Adrenal gland (tissue), 5 donors: ENCODE measurements around the gene RAB26.

Experiments used
- POLR2A ChIP-seq, 2 donors: fragments of 450-650 bp; IDR thresholded peaks; one replicate each; pipeline ENCODE4 v1.6.1; 2017; ENCODE audit warnings: antibody characterized with exemption in 2 of 2, mild to moderate bottlenecking in 2 of 2, moderate library complexity in 1 of 2
- TF ChIP-seq, protein P1 (sequence below), 6 experiments: fragments of 450-650 bp in 4 of 6; fragments of 200-600 bp in 2 of 6; sonication (generic) in 1 of 6; IDR thresholded peaks; 1 replicate in 5 of 6; 2 replicates in 1 of 6; pipeline versions ENCODE4 v1.5.1 to v1.8.0; 2016 to 2021; ENCODE audit warnings: antibody characterized with exemption in 6 of 6, mild to moderate bottlenecking in 2 of 6, moderate library complexity in 1 of 6
- donor health status: DM: no; HTN: no; CAD: no.

GRCh38 chr16:2149630-2150417, 1.4 kb downstream of the RAB26 start:
- no peak for TF ChIP-seq POLR2A (IDR thresholded peaks at IDR 0.05)
- TF ChIP-seq, protein P1, sequence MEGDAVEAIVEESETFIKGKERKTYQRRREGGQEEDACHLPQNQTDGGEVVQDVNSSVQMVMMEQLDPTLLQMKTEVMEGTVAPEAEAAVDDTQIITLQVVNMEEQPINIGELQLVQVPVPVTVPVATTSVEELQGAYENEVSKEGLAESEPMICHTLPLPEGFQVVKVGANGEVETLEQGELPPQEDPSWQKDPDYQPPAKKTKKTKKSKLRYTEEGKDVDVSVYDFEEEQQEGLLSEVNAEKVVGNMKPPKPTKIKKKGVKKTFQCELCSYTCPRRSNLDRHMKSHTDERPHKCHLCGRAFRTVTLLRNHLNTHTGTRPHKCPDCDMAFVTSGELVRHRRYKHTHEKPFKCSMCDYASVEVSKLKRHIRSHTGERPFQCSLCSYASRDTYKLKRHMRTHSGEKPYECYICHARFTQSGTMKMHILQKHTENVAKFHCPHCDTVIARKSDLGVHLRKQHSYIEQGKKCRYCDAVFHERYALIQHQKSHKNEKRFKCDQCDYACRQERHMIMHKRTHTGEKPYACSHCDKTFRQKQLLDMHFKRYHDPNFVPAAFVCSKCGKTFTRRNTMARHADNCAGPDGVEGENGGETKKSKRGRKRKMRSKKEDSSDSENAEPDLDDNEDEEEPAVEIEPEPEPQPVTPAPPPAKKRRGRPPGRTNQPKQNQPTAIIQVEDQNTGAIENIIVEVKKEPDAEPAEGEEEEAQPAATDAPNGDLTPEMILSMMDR (IDR thresholded peaks at IDR 0.05), result no peak
